Fibroblast of the conjunctiva (primary cell): Measurements from ENCODE around the gene MRPS21.

Experiments
- DNase-seq: peaks from one replicate; pipeline ENCODE4 v3.0.0-alpha.2; 2010; ENCODE audit warnings: low read depth

The MRPS21 gene

GRCh38 chr1:150293433-150294253 is at the start of gene MRPS21:
Gene MRPS21, plus strand, starts transcription at chr1:150293861. Its CDS starts 506 bp downstream, at chr1:150294367.
- DNase-seq: peak; percentile 84

GRCh38 chr1:150249936-150250335 is 43.7 kb upstream of the MRPS21 start:
- DNase-seq: no peak

GRCh38 chr1:150256198-150256553 is 37.5 kb upstream of the MRPS21 start:
- no peak for DNase-seq

GRCh38 chr1:150256554-150257341 is 36.9 kb upstream of the MRPS21 start:
- DNase-seq: no peak

- DNase-seq: no peak
Measured at GRCh38 chr1:150257624-150258585, 35.8 kb upstream of the MRPS21 start, which contains the start of gene CA14. Gene CA14, plus strand, starts transcription at chr1:150257774. Its CDS starts 355 bp downstream, at chr1:150258129.

- DNase-seq: no peak
Measured at GRCh38 chr1:150259217-150259616, 34.4 kb upstream of the MRPS21 start.

- DNase-seq: no peak
Measured at GRCh38 chr1:150259758-150260669, 33.6 kb upstream of the MRPS21 start.

- DNase-seq: no peak
Measured at GRCh38 chr1:150261367-150261766, 32.3 kb upstream of the MRPS21 start.

- no peak for DNase-seq
Measured at GRCh38 chr1:150262388-150263320, 31.0 kb upstream of the MRPS21 start.

GRCh38 chr1:150263549-150263948 is 30.1 kb upstream of the MRPS21 start:
- DNase-seq: no peak

GRCh38 chr1:150267896-150268295 is 25.8 kb upstream of the MRPS21 start:
- no peak for DNase-seq

GRCh38 chr1:150268340-150268704 is 25.3 kb upstream of the MRPS21 start:
- no peak for DNase-seq

- peak; percentile 92 for DNase-seq
Measured at GRCh38 chr1:150268705-150269403, 24.8 kb upstream of the MRPS21 start, which contains the start of gene APH1A. Gene APH1A, minus strand, starts transcription at chr1:150269016. Its CDS starts 206 bp downstream, at chr1:150268810.

- DNase-seq: no peak
Measured at GRCh38 chr1:150269451-150269850, 24.2 kb upstream of the MRPS21 start.

GRCh38 chr1:150271291-150271959 is 22.2 kb upstream of the MRPS21 start:
- no peak for DNase-seq

- no peak for DNase-seq
Measured at GRCh38 chr1:150273311-150273710, 20.4 kb upstream of the MRPS21 start.

- no peak for DNase-seq
Measured at GRCh38 chr1:150280138-150280707, 13.4 kb upstream of the MRPS21 start.

GRCh38 chr1:150281221-150281757 is 12.4 kb upstream of the MRPS21 start:
- peak; percentile 51 for DNase-seq
